Hepatocyte (in vitro differentiated cells): ENCODE data around the gene NSUN2.

ENCODE experiments used
- CTCF ChIP-seq: fragments of 200-600 bp; sonication (generic); IDR thresholded peaks from 2 replicates; pipeline ENCODE4 v1.5.1; 2016; ENCODE audit warnings: antibody characterized with exemption, mild to moderate bottlenecking; ENCODE audit not compliant: poor library complexity
- EZH2 ChIP-seq: fragments of 200-600 bp; sonication (generic); IDR thresholded peaks from 2 replicates; pipeline ENCODE4 v1.6.1; 2016; ENCODE audit warnings: antibody characterized with exemption, mild to moderate bottlenecking, borderline replicate concordance

DNA sequence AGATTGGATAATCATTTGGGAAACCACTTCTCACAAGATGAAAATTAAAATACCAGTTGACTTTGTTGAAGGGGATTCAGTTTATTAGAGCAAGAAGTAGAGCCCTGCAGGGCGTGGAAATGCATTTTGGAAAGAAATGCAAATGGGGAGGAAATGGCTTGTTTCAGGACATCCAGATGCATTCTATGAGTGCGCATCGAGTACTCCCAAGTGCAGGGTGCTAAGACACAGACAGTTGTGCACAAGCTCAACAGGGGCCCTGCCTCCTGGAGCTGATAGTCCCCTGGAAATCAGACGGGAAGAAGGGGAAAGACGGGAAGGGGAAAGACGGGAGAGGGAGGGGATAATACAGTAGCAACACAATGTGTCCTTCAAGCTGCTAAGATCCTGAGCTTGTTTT is 64.0 kb downstream of the NSUN2 start:
- TF ChIP-seq CTCF (no peak), EZH2 (no peak)
